DOHH2 (cell line): ENCODE results near the gene SLC5A10.

Source experiments
- H3F3A ChIP-seq: fragments of 200-600 bp; sonication (generic), shearing (Covaris generic); 2 replicates; pipeline ENCODE4 v1.6.0; 2016; ENCODE audit warnings: antibody characterized with exemption, mild to moderate bottlenecking; ENCODE audit not compliant: control insufficient read depth, insufficient read depth
- H3K27ac ChIP-seq: fragments of 200-600 bp; sonication (generic); 2 replicates; pipeline ENCODE4 v1.5.1; 2014; ENCODE audit warnings: low read depth, mild to moderate bottlenecking, low read length, moderate library complexity
- H3K27me3 ChIP-seq: fragments of 200-600 bp; sonication (generic); 2 replicates; pipeline ENCODE4 v1.6.1; 2014; ENCODE audit warnings: mild to moderate bottlenecking, low read length, mixed read lengths; ENCODE audit not compliant: control insufficient read depth
- H3K36me3 ChIP-seq: fragments of 200-600 bp; sonication (generic); 2 replicates; pipeline ENCODE4 v1.6.1; 2014; ENCODE audit warnings: mild to moderate bottlenecking, low read length, moderate library complexity, mixed read lengths; ENCODE audit not compliant: control insufficient read depth
- H3K4me1 ChIP-seq: fragments of 200-600 bp; sonication (generic); 2 replicates; pipeline ENCODE4 v1.6.1; 2014; ENCODE audit warnings: mild to moderate bottlenecking, low read length, mixed read lengths; ENCODE audit not compliant: control insufficient read depth
- H3K4me2 ChIP-seq: fragments of 200-600 bp; sonication (generic); 2 replicates; pipeline ENCODE4 v1.6.0; 2014; ENCODE audit warnings: mild to moderate bottlenecking, low read length, moderate library complexity
- H3K4me3 ChIP-seq: fragments of 200-600 bp; sonication (generic); 2 replicates; pipeline ENCODE4 v1.5.1; 2014; ENCODE audit warnings: mild to moderate bottlenecking, low read length, mixed read lengths
- H3K79me2 ChIP-seq: fragments of 200-600 bp; sonication (generic); 2 replicates; pipeline ENCODE4 v1.6.1; 2014; ENCODE audit warnings: mild to moderate bottlenecking, low read length, mixed read lengths; ENCODE audit not compliant: control insufficient read depth
- H3K9me2 ChIP-seq: fragments of 200-600 bp; sonication (generic); replicated peaks from 2 replicates; pipeline ENCODE4 v1.6.1; 2014; ENCODE audit warnings: mild to moderate bottlenecking, low read length, mixed read lengths; ENCODE audit not compliant: control insufficient read depth
- H3K9me3 ChIP-seq: fragments of 200-600 bp; sonication (generic); 2 replicates; pipeline ENCODE4 v1.6.1; 2014; ENCODE audit warnings: antibody characterized with exemption, low read length, mixed read lengths; ENCODE audit not compliant: control insufficient read depth, insufficient read depth
- H4K20me1 ChIP-seq: fragments of 200-600 bp; sonication (generic); 2 replicates; pipeline ENCODE4 v1.6.0; 2014; ENCODE audit warnings: low read depth, mild to moderate bottlenecking, antibody characterized with exemption, low read length, moderate library complexity; ENCODE audit not compliant: control insufficient read depth, insufficient read depth
- CTCF ChIP-seq: fragments of 200-600 bp; sonication (generic); IDR thresholded peaks from one replicate; pipeline ENCODE4 v1.5.1; 2014; ENCODE audit warnings: antibody characterized with exemption, mild to moderate bottlenecking, low read depth, low read length; ENCODE audit not compliant: poor library complexity, severe bottlenecking
- EZH2phosphoT487 ChIP-seq: fragments of 200-600 bp; sonication (generic); IDR thresholded peaks from 2 replicates; pipeline ENCODE4 v1.6.1; 2017; ENCODE audit warnings: borderline replicate concordance, mild to moderate bottlenecking, antibody characterized with exemption, low read length, moderate library complexity, mixed read lengths

SLC5A10 gene

GRCh38 chr17:18910326-18910725 lies 41.6 kb upstream of the SLC5A10 start:
- Histone ChIP-seq H3K36me3 (peaks cover 95% of the 10 kb centered on the region), H4K20me1 (no peaks in the 10 kb centered on the region), H3K27me3 (no peaks in the 10 kb centered on the region), H3K27ac (no peak overlapping the region), H3K4me2 (no peak overlapping the region), H3K79me2 (peaks cover 21% of the 10 kb centered on the region), H3K9me3 (no peaks in the 10 kb centered on the region), H3K4me3 (no peak overlapping the region), H3F3A (peaks cover 4% of the 10 kb centered on the region; the same call in 1 of the 2 replicates), H3K4me1 (peaks cover 11% of the 10 kb centered on the region), H3K9me2 (no peaks in the 10 kb centered on the region)
- no peak for TF ChIP-seq EZH2phosphoT487
- no peak for TF ChIP-seq CTCF

- Histone ChIP-seq H3K27ac (no peak overlapping the region), H3K36me3 (peaks cover 97% of the 10 kb centered on the region), H4K20me1 (no peaks in the 10 kb centered on the region), H3K4me2 (no peak overlapping the region), H3K9me3 (no peaks in the 10 kb centered on the region), H3K79me2 (peaks cover 19% of the 10 kb centered on the region), H3K4me1 (peaks cover 16% of the 10 kb centered on the region), H3K9me2 (no peaks in the 10 kb centered on the region), H3K27me3 (no peaks in the 10 kb centered on the region), H3K4me3 (no peak overlapping the region), H3F3A (peaks cover 7% of the 10 kb centered on the region; the same call in 1 of the 2 replicates)
- TF ChIP-seq EZH2phosphoT487 (no peak), CTCF (no peak)
These were observed 41.1 kb upstream of the SLC5A10 start for GRCh38 chr17:18910881-18911280.

GRCh38 chr17:18916816-18917500 lies 35.0 kb upstream of the SLC5A10 start:
- Histone ChIP-seq H3K9me2 (no peaks in the 10 kb centered on the region), H3K27me3 (no peaks in the 10 kb centered on the region), H3K4me3 (peak overlapping the region; percentile 36), H3K4me1 (peaks cover 76% of the 10 kb centered on the region), H3K36me3 (peaks cover 78% of the 10 kb centered on the region), H3K9me3 (no peaks in the 10 kb centered on the region), H4K20me1 (no peaks in the 10 kb centered on the region), H3K79me2 (peaks cover 48% of the 10 kb centered on the region), H3F3A (peaks cover 30% of the 10 kb centered on the region), H3K4me2 (peak overlapping the region; percentile 36), H3K27ac (peak overlapping the region; percentile 75)
- TF ChIP-seq EZH2phosphoT487 (no peak), CTCF (no peak)
